ENCODE data around the gene NRXN3. TPM values are rescaled to one million over a fixed set of nuclear protein-coding genes. Genes with fewer than 3 reads are reported as not detected.

The NRXN3 gene
- total RNA-seq, 1 experiment from 2014 or later: not detected

GRCh38 chr14:79271122-79271521, 1100.9 kb downstream of the NRXN3 start:
- ChIA-PET CTCF (no interaction called here), POLR2A (no interaction called here)
- no peaks in the 10 kb centered on the region for H3K27me3 ChIP-seq (ENCODE audit: control insufficient read depth, insufficient read depth, low read length)
- intact Hi-C loops (cut with micrococcal nuclease; ENCODE audit: unreplicated experiment): no loop called here
- H3K36me3 ChIP-seq (ENCODE audit: control insufficient read depth, insufficient read depth, low read length): no peaks in the 10 kb centered on the region
- ATAC-seq: no peak
- no peak for TF ChIP-seq TCF7L2 (IDR thresholded peaks at IDR 0.05; ENCODE audit: low read depth, low read length)
- TF ChIP-seq SIN3A (IDR thresholded peaks at IDR 0.05; ENCODE audit: borderline replicate concordance, insufficient read depth, low read depth, low read length): no peak
- no peak for TF ChIP-seq POLR2AphosphoS5 (IDR thresholded peaks at IDR 0.05; ENCODE audit: low read depth, low read length)
- TF ChIP-seq REST (IDR thresholded peaks at IDR 0.05; ENCODE audit: insufficient read depth in 1 of 2, low read depth in 2 of 2, low read length in 1 of 2): no peak
- TF ChIP-seq, protein P1, sequence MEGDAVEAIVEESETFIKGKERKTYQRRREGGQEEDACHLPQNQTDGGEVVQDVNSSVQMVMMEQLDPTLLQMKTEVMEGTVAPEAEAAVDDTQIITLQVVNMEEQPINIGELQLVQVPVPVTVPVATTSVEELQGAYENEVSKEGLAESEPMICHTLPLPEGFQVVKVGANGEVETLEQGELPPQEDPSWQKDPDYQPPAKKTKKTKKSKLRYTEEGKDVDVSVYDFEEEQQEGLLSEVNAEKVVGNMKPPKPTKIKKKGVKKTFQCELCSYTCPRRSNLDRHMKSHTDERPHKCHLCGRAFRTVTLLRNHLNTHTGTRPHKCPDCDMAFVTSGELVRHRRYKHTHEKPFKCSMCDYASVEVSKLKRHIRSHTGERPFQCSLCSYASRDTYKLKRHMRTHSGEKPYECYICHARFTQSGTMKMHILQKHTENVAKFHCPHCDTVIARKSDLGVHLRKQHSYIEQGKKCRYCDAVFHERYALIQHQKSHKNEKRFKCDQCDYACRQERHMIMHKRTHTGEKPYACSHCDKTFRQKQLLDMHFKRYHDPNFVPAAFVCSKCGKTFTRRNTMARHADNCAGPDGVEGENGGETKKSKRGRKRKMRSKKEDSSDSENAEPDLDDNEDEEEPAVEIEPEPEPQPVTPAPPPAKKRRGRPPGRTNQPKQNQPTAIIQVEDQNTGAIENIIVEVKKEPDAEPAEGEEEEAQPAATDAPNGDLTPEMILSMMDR (IDR thresholded peaks at IDR 0.05): no peak
- DNase-seq (ENCODE audit: low read depth, low spot score): no peak
- in situ Hi-C loops (cut with HindIII; ENCODE audit: low pct_unique_long_range_greater_than_20kb, low sequenced_read_pairs): no loop called here
- no peaks in the 10 kb centered on the region for H3K9me3 ChIP-seq (ENCODE audit: control insufficient read depth, insufficient read depth, low read depth, low read length)
- no TSS peak for BruUV-seq (replicated peaks)
- H3K4me3 ChIP-seq (ENCODE audit: low read depth in 2 of 2, low read length in 2 of 2): no peak overlapping the region
- H3K4me1 ChIP-seq (ENCODE audit: control insufficient read depth, insufficient read depth, low read length): no peaks in the 10 kb centered on the region
- no peak overlapping the region for H3K27ac ChIP-seq (ENCODE audit: low read length)

DNA sequence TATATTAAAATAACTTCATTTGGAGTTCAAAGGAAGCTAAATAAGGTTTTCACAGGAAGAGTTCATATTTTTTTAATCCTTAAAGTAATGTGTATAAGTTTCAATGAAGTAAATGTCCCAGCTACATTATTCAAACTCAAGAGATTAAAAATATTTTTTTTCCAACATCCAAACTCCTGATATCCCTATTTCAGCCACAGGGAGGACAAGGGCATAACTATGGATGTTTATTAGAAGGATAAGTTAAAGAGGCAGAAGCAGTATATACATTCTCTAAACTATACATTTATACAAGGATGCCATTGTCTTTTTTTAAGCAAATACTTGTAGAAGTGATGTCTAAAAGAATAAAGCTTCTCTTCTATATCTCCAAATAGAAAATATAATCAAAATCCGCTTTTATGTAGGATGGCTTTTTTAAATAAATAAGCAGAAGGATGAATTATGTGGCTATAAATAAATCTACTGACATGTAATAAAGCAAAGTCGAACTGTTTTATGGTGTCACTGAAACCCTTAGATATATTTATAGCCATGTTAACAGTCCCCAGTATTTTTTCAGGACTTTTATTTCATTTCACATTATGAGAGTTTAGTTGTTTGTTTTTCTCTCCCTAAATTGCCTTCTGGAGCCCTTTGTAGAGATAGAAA, 1104.6 kb downstream of the NRXN3 start:
- ChIA-PET CTCF (no interaction called here), POLR2A (no interaction called here)
- in situ Hi-C loops (cut with HindIII; ENCODE audit: low pct_unique_long_range_greater_than_20kb, low sequenced_read_pairs): no loop called here
- Histone ChIP-seq H3K27ac (ENCODE audit: low read length) (no peak overlapping the region), H3K27me3 (ENCODE audit: control insufficient read depth, insufficient read depth, low read length) (no peaks in the 10 kb centered on the region), H3K4me1 (ENCODE audit: control insufficient read depth, insufficient read depth, low read length) (no peaks in the 10 kb centered on the region), H3K9me3 (ENCODE audit: control insufficient read depth, insufficient read depth, low read depth, low read length) (no peaks in the 10 kb centered on the region), H3K4me3 (ENCODE audit: low read depth in 2 of 2, low read length in 2 of 2) (no peak overlapping the region), H3K36me3 (ENCODE audit: control insufficient read depth, insufficient read depth, low read length) (no peaks in the 10 kb centered on the region)
- intact Hi-C loops (cut with micrococcal nuclease; ENCODE audit: unreplicated experiment): no loop called here
- no TSS peak for BruUV-seq (replicated peaks)
- DNase-seq (ENCODE audit: low read depth, low spot score): no peak
- ATAC-seq: no peak
- TF ChIP-seq POLR2AphosphoS5 (IDR thresholded peaks at IDR 0.05; ENCODE audit: low read depth, low read length): no peak
- no peak for TF ChIP-seq SIN3A (IDR thresholded peaks at IDR 0.05; ENCODE audit: borderline replicate concordance, insufficient read depth, low read depth, low read length)
- TF ChIP-seq, protein P1 (IDR thresholded peaks at IDR 0.05): no peak
- TF ChIP-seq REST (IDR thresholded peaks at IDR 0.05; ENCODE audit: insufficient read depth in 1 of 2, low read depth in 2 of 2, low read length in 1 of 2): no peak
- no peak for TF ChIP-seq TCF7L2 (IDR thresholded peaks at IDR 0.05; ENCODE audit: low read depth, low read length)

Measured in Panc1 (cell line).